Osteoblast (primary cell): ENCODE measurements around the gene ULK3. TPM values are rescaled to one million over a fixed set of nuclear protein-coding genes. Genes with fewer than 3 reads are reported as not detected.

Source experiments
- DNase-seq: peaks from one replicate; pipeline ENCODE4 v3.0.0; 2011; ENCODE audit warnings: low spot score, mixed read lengths; ENCODE audit not compliant: insufficient read length; ENCODE audit errors: missing footprints
- H2AFZ ChIP-seq: 2 replicates; pipeline ENCODE4 v1.6.0; 2011; ENCODE audit warnings: mild to moderate bottlenecking, low read length
- H3K27ac ChIP-seq: 2 replicates; pipeline ENCODE4 v1.5.1; 2011; ENCODE audit warnings: mild to moderate bottlenecking, low read depth, low read length, moderate library complexity
- H3K27me3 ChIP-seq: 2 replicates; pipeline ENCODE4 v1.6.0; 2012; ENCODE audit warnings: mild to moderate bottlenecking, control low read depth, inconsistent platforms, low read length, moderate library complexity; ENCODE audit not compliant: insufficient read depth
- H3K36me3 ChIP-seq: 2 replicates; pipeline ENCODE4 v1.5.1; 2011; ENCODE audit warnings: mild to moderate bottlenecking, low read length, control low read depth, moderate library complexity; ENCODE audit not compliant: insufficient read depth
- H3K4me1 ChIP-seq: 2 replicates; pipeline ENCODE4 v1.5.1; 2011; ENCODE audit warnings: mild to moderate bottlenecking, low read length, control low read depth, moderate library complexity; ENCODE audit not compliant: insufficient read depth
- H3K4me2 ChIP-seq: 2 replicates; pipeline ENCODE4 v1.6.0; 2011; ENCODE audit warnings: mild to moderate bottlenecking, low read length; ENCODE audit not compliant: insufficient read depth
- H3K4me3 ChIP-seq: fragments of 200-600 bp; sonication (generic); 3 replicates; pipeline ENCODE4 v1.5.1; 2012; ENCODE audit warnings: mild to moderate bottlenecking, low read length, inconsistent platforms; ENCODE audit not compliant: insufficient read depth
- H3K79me2 ChIP-seq: 2 replicates; pipeline ENCODE4 v1.6.0; 2012; ENCODE audit warnings: mild to moderate bottlenecking, low read length, control low read depth, inconsistent platforms; ENCODE audit not compliant: insufficient read depth
- H3K9me3 ChIP-seq: 2 replicates; pipeline ENCODE4 v1.5.1; 2011; ENCODE audit warnings: low read depth, low read length, control low read depth
- H4K20me1 ChIP-seq: 2 replicates; pipeline ENCODE4 v1.6.0; 2012; ENCODE audit warnings: mild to moderate bottlenecking, low read length, control low read depth; ENCODE audit not compliant: insufficient read depth
- CTCF ChIP-seq: IDR thresholded peaks from 2 replicates; pipeline ENCODE4 v1.5.1; 2011; ENCODE audit warnings: mild to moderate bottlenecking, low read depth, low read length, moderate library complexity; ENCODE audit errors: extremely low read depth
- total RNA-seq: library from RNA; depleted of rRNA; stranded (reverse); fragments of >200 nt; gene quantifications from 2 replicates; pipeline ENCODE4 v1.2.3, GENCODE V29; 2012

The ULK3 gene
- total RNA-seq, 1 donor = 21.4 TPM

- peaks cover 80% of the 10 kb centered on the region for H3K79me2 ChIP-seq
- peak overlapping the region; percentile 7 for H3K4me2 ChIP-seq
- peak; percentile 94 for DNase-seq
- H3K4me3 ChIP-seq = no peak overlapping the region
- H3K36me3 ChIP-seq = peaks cover 5% of the 10 kb centered on the region
- no peak for TF ChIP-seq CTCF
- no peaks in the 10 kb centered on the region for H3K27me3 ChIP-seq
- peak overlapping the region; percentile 53 for H3K27ac ChIP-seq
- H2AFZ ChIP-seq = no peak overlapping the region
- peaks cover 20% of the 10 kb centered on the region for H3K4me1 ChIP-seq
- peaks cover 60% of the 10 kb centered on the region for H4K20me1 ChIP-seq
- H3K9me3 ChIP-seq = no peaks in the 10 kb centered on the region
Observed at GRCh38 chr15:74866090-74866489, 23.1 kb upstream of the ULK3 start.

GRCh38 chr15:74865316-74865715, 22.4 kb upstream of the ULK3 start:
- DNase-seq = no peak
- H3K4me1 ChIP-seq = peaks cover 20% of the 10 kb centered on the region
- no peaks in the 10 kb centered on the region for H3K9me3 ChIP-seq
- no peak for TF ChIP-seq CTCF
- H3K4me2 ChIP-seq = no peak overlapping the region
- no peak overlapping the region for H3K27ac ChIP-seq
- H3K36me3 ChIP-seq = peaks cover 5% of the 10 kb centered on the region
- H3K79me2 ChIP-seq = peaks cover 73% of the 10 kb centered on the region
- H3K27me3 ChIP-seq = no peaks in the 10 kb centered on the region
- no peak overlapping the region for H3K4me3 ChIP-seq
- peaks cover 55% of the 10 kb centered on the region for H4K20me1 ChIP-seq
- no peak overlapping the region for H2AFZ ChIP-seq

GRCh38 chr15:74864296-74864695, 21.3 kb upstream of the ULK3 start:
- Histone ChIP-seq H3K9me3 (no peaks in the 10 kb centered on the region), H3K27me3 (no peaks in the 10 kb centered on the region), H2AFZ (no peak overlapping the region), H3K4me1 (peaks cover 20% of the 10 kb centered on the region), H3K4me2 (no peak overlapping the region), H3K4me3 (no peak overlapping the region), H3K36me3 (peaks cover 5% of the 10 kb centered on the region), H3K79me2 (peaks cover 68% of the 10 kb centered on the region), H4K20me1 (peaks cover 50% of the 10 kb centered on the region), H3K27ac (no peak overlapping the region)
- no peak for DNase-seq
- no peak for TF ChIP-seq CTCF

DNA sequence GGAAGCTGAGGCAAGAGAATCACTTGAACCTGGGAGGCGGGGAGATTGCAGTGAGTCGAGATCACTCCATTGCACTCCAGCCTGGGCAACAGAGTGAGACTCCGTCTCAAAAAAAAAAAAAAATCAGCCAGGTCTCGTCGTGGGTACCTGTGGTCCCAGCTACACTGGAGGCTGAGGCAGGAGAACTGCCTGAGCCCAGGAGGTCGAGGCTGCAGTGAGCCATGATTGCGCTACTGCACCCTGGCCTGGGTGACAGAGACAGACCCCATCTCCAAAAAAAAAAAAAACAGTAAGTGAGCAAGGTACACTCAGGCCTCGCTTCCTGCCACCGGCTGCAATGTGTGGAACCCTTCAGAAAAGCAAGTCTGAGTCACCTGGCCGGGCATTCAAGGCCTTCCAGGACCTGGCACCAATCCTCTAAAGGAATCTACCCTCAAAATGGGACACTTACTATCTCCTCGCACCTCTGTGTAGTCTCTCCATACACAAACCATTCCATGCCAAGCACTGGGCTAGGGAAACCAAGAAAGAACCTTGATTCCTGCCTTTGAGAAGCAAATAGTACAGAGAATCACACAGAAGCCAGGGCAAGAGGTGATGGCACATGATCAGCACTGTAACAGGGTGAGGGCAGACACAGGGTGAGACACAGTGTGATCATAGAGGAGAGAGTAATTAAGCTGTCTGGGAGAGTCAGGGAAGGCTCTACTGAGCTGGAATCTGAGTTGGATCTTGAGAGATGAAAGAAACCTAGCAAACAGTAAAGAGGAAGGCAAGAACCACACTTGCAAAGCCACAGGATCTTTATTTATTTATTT, 20.5 kb upstream of the ULK3 start:
- Histone ChIP-seq H4K20me1 (peaks cover 49% of the 10 kb centered on the region), H3K27ac (peak overlapping the region; percentile 59), H3K4me2 (peak overlapping the region; percentile 43), H3K27me3 (no peaks in the 10 kb centered on the region), H2AFZ (no peak overlapping the region), H3K4me1 (peaks cover 20% of the 10 kb centered on the region), H3K4me3 (no peak overlapping the region), H3K79me2 (peaks cover 65% of the 10 kb centered on the region), H3K36me3 (peaks cover 5% of the 10 kb centered on the region), H3K9me3 (no peaks in the 10 kb centered on the region)
- no peak for TF ChIP-seq CTCF
- no peak for DNase-seq
